Kidney glomerular epithelial cell (primary cell): Measurements from ENCODE around the gene GPC5.

Experiments used
- DNase-seq: peaks from one replicate; lab custom pipeline; 2025; lab: John Stamatoyannopoulos, UW

The GPC5 gene

DNA sequence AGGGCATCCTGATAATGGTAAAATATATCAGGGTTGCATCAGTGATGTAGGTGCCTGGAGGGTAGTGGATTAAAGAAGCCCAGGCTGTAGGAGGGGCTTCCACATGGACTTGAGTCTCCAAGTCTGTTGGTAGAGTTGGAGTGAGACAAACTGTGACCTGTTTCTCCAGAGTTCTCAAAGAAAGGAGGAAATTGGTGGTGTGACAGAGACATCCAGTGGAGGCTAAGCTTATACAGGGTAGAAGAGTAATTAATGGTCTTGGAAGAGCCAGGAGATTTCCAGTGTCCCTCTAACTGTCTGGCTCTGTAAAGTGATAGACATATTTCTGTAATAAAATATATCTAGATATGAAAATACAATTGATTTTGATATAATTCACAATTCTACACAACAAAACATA, 61.1 kb downstream of the GPC5 start:
- DNase-seq: no peak

DNA sequence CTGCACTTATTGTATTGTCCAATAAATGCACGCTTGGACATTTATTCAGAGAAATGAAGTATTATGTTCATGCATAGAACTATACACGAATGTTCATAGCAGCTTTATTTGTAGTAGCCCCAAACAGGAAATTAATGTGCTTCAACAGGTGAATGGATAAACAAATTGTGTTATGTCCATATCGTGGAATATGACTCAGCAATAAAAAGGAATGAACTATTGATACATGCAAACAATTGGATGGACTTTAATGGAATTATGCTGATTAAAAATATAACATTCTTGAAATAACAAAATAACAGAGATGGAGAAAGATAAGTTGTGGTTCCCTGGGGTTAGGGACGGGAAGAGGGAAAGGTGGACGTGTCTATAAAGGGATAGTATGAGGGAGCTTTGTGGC, 65.9 kb downstream of the GPC5 start:
- no peak for DNase-seq

DNA sequence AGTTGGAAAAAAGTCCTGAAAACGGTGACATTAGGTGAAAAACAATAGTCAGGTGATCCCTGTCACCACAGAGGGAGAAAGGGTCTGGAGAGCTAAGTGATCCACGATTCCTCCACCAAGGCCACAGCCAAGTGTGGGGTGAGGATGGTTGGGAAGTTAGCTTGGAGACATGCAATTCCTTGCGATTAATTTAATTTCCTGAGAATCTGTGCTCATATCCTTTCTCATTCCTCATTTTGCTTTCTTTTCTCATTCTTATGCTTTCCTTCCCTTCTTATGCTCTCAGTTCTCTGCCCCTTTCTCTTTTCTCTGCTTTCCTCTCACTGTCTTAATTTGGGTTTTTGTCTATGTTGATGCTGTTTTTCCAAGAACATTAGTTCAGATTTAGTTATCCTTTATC, 68.8 kb downstream of the GPC5 start:
- no peak for DNase-seq

- DNase-seq: peak; percentile 10
These were observed 69.9 kb downstream of the GPC5 start for GRCh38 chr13:91468301-91468700.

GRCh38 chr13:91470084-91470621, 71.7 kb downstream of the GPC5 start:
- no peak for DNase-seq

DNA sequence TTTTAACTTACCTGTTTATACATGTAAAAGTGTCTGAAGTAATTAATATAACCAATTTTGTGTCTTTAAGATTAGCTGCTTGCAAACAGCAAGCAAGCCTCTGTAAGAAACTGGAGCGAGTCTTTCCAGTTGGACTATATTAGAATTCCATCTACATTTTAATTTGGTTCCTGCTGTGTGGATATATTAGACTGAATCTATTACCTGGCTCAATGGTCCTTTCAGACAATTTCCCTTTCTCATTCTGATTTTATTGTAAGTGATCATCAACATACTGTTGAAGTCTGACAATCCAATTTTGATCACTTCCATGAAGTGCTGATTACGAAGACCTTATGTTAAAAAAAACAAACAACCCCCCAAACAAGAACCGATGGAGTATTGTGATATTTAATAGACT, 72.3 kb downstream of the GPC5 start:
- no peak for DNase-seq

DNA sequence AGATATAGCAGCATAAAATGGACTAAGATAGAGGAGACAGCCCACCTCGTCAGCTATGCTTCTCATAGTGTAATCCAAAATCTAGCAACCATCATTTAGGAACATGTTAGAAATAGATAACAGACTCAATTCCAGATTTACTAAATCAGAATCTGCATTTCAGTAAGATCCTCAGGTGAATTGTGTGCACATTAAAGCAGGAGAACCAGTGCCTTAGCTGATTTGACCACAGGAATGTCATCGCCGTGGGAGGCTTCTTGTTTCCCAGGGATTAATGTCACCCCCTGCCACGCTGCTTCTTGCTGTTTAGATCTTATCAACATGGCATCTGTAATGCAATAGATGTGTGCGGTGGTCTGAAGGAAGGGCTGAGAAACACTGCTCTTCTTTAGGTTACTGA, 84.0 kb downstream of the GPC5 start:
- peak; percentile 6 for DNase-seq

DNA sequence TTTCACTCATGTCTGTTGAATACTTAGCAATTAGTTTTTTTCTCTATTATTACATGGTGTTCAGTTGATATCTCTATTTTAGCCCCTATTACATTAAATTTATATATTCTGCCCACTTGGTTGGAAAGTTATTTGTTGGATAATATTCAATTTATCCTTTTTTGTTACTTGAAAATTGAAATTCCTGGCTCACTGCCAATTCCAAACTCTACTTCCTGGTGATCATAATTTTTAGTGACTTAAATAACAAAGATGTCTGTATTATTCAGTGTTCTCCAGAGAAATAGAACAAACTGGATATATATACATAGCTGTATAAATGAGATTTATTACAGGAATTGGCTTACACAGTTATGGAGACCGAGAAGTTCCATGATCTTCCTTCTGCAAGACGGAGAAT, 93.6 kb downstream of the GPC5 start:
- DNase-seq: no peak

DNA sequence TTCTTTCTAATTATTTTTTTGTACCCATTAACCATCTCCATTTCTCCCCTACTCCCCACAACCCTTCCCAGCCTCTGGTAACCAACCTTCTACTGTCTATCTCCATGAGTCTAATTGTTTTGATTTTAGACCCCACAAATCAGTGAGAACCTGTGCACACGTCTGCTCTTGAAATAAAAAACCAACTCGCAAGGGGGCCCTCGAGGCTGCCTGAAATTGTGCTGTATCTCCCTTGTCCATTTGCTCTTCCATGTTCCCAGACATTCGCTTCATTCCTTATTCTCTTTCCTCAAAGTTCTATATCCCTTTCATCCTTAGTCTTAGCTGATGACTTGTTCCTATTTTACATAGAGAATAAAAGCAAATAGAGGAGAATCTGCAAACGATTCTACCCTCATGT, 95.0 kb downstream of the GPC5 start:
- DNase-seq: no peak

DNA sequence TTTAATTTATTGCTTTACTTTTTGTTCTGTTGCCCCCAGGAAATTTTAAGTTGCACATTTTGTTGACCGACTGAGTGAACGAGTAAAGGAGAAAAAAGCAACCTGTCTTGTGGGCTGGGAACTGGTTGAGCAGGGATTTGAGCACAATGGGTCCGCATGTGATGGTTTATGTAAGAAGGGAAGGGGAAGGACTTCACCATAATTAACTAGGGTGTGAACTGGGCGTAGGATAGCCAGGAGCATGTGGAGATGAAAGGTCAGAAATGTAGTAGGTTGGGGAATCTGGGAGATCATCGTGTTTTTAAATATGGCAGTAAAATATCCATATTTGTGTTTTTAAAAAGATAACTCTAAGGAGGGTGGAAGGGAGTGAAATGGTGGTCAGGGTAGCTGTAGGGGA, 99.9 kb downstream of the GPC5 start:
- DNase-seq: no peak

GRCh38 chr13:91504216-91504615, 105.8 kb downstream of the GPC5 start:
- no peak for DNase-seq

GRCh38 chr13:91506759-91507158, 108.3 kb downstream of the GPC5 start:
- DNase-seq: no peak

GRCh38 chr13:91510058-91510457, 111.6 kb downstream of the GPC5 start:
- no peak for DNase-seq

GRCh38 chr13:91513790-91514189, 115.4 kb downstream of the GPC5 start:
- no peak for DNase-seq

DNA sequence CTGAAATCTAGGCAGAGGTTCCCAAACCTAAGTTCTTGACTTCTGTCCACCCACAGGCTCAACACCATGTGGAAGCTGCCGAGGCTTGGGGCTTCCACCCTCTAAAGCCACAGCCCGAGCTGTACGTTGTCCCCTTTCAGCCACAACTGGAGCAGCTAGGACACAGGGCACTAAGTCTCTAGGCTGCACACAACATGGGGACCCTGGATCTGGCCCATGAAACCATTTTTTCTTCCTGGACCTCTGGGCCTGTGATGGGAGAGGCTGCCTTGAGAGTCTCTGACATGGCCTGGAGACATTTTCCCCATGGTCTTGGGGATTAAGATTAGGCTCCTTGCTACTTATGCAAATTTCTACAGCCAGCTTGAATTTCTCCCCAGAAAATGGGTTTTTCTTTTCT, 118.4 kb downstream of the GPC5 start:
- no peak for DNase-seq

- no peak for DNase-seq
These were observed 122.5 kb downstream of the GPC5 start for GRCh38 chr13:91520952-91521351.

GRCh38 chr13:91523116-91523515, 124.7 kb downstream of the GPC5 start:
- no peak for DNase-seq

DNA sequence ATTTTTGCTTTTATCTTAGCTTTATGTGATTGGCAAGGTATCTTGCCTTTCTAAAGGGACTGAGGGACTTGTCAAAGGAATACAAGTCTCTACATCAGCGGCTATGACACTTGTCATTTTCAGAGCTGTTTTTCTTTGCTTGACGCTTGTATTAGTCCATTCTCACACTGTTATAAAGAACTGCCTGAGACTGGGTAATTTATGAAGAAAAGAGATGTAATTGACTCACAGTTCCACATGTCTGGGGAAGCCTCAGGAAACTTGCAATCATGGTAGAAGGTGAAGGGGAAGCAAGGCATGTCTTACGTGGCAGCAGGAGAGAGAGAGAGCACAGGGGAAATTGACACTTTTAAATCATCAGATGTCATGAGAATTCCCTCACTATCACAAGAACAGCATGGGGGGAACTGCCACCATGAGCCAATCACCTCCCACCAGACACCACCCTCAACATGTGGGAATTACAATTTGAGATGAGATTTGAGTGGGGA, 128.2 kb downstream of the GPC5 start:
- DNase-seq: no peak

GRCh38 chr13:91529739-91530482, 131.5 kb downstream of the GPC5 start:
- no peak for DNase-seq

DNA sequence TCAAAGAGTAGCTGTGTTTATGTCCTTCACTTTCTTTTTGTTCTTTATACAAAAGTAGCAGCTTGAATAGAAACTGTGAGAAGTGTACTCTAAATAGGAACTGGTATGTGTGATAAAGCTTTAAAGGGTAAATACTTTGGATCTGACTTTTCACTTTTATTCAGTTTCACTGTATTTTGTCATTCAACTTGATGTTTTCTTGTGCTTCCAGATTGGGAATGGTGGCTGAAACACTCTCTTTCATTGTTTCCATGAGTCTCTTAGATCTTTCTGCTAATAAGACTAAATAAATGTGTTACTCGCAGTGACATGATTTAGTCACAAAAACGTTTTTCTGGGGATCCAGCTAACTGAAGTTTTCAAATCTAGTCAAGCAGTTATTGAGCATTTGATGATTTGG, 133.2 kb downstream of the GPC5 start:
- DNase-seq: no peak

DNA sequence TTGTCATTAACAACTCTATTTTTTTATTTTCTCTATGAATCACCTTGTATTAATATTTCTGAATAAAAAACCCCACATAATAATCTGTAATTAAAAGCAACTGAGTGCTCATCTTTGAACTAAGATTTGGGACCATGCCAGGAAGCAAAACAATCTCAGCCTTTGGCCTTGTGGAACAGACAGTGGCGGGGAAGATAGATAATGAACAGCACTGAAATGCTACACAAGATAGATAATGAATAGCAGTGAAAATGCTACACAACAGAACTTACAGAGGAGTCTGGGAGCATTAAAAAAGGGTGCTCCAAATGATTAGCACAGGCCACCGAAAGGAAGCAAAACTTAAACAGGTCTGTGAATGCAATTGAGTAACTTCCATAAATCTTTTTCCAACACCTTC, 134.9 kb downstream of the GPC5 start:
- no peak for DNase-seq

DNA sequence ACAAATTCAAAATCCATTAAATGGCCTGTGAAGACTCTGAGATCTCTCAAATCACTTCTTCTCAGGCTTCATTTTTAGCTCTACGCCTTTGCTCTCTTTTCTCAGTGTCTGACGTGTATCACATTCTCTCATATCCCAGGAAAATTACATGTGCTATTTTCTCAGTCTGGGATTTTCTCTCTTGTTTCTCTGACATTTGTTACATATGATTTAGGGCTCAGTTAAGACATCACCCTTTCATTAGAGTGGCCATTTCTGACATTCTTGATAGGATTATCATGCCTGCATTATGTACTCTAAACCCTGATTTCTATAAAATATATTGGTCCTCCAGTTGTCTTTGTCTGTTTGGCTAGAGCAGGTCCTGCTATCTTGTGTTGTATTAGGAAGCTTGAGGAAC, 136.6 kb downstream of the GPC5 start:
- DNase-seq: no peak

DNA sequence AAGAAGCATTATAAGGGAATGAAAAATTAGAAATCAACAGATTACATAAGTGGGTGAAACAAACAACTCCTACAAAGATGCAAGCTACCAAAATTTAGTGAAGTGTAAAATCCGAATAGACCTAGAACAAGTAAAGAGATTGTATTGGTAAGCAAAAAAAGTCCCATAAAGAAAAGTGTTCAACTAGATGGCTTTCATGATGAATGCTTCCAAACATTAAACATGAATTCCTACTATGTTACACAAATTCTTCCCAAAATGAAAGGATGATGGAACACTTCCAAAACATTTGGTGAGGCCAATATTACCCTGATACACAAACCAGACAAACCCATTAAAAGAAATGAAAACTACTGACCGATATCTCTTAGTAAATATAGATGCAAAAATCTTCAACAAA, 139.0 kb downstream of the GPC5 start:
- no peak for DNase-seq
